Bronchial epithelial cell (primary cell): Measurements from ENCODE around the gene MAGI2. TPM values are rescaled to one million over a fixed set of nuclear protein-coding genes. Genes with fewer than 3 reads are reported as not detected.
A peak's percentile ranks its signal among the peaks of the same experiment; 100 is the strongest.

Experiments used
- DNase-seq: peaks from one replicate; pipeline ENCODE4 v3.0.0-alpha.2; 2010; ENCODE audit warnings: low read depth
- FAIRE-seq: peaks from 2 replicates; lab custom pipeline; 2011; peaks lifted over from hg19 to GRCh38; lab: Jason Lieb, UNC
- H3K27me3 ChIP-seq: 2 replicates; pipeline ENCODE4 v1.5.1; 2011; ENCODE audit warnings: low read length; ENCODE audit not compliant: control insufficient read depth, insufficient read depth
- H3K36me3 ChIP-seq: 2 replicates; pipeline ENCODE4 v1.5.1; 2011; ENCODE audit warnings: low read length; ENCODE audit not compliant: control insufficient read depth, insufficient read depth
- H3K4me3 ChIP-seq: 2 replicates; pipeline ENCODE4 v1.5.1; 2011; ENCODE audit warnings: mild to moderate bottlenecking, low read depth, low read length, control low read depth
- CTCF ChIP-seq: IDR thresholded peaks from 2 replicates; pipeline ENCODE4 v1.5.1; 2011; ENCODE audit warnings: mild to moderate bottlenecking, moderate library complexity, low read length, control low read depth, inconsistent platforms; ENCODE audit not compliant: insufficient read depth, severe bottlenecking
- total RNA-seq: library from RNA; depleted of rRNA; stranded (reverse); fragments of >200 nt; gene quantifications from 2 replicates; pipeline ENCODE4 v1.2.1, GENCODE V29; 2014

Gene MAGI2
- total RNA-seq, 1 donor from 2014 or later: 2.6 TPM

DNA sequence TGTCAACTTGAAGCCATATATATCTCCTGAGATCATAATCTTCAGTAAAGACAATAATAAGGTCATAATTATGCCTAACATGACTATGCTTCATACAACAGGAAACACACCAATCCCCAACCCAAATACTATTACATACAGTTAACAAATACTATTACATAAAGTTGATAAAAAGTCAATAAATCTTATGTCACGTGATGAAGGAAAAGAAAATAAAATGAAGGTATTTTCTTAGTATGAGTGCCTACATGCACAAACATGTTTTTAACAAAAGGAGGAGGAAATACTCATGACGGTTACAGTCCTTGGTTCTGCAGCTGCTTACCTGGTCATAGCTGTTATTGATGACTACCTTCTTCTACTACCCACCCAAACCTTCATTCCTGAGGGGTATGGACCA is 844.2 kb downstream of the MAGI2 start:
- TF ChIP-seq CTCF: no peak
- H3K4me3 ChIP-seq: no peak overlapping the region
- DNase-seq (peak; percentile 40), FAIRE-seq (no peak)
- H3K27me3 ChIP-seq: no peaks in the 10 kb centered on the region
- H3K36me3 ChIP-seq: no peaks in the 10 kb centered on the region

- peak; percentile 53 for TF ChIP-seq CTCF
- Histone ChIP-seq H3K4me3 (no peak overlapping the region), H3K27me3 (no peaks in the 10 kb centered on the region), H3K36me3 (no peaks in the 10 kb centered on the region)
- DNase-seq (peak; percentile 22), FAIRE-seq (no peak)
Measured at GRCh38 chr7:78607099-78607498, 846.4 kb downstream of the MAGI2 start.

DNA sequence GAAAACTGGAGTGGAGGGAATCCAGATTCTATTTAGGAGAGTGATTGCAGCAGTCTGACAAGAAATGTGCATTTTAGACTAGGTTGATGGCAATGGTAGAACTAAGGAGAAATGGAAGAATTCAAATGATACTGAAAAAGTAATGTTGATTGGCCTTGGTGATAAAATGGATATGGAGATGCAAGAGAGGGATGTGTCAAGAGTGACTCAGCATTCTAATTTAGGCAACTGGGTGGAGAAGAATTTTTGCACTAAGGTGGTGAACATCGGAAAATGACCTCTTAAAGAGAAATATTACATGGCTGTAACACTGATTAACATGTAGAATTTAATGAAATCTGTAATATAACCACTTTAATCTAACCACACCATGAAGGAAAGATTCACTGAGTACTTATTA is 848.3 kb downstream of the MAGI2 start:
- DNase-seq: no peak
- no peaks in the 10 kb centered on the region for H3K27me3 ChIP-seq
- no peak for FAIRE-seq
- TF ChIP-seq CTCF: no peak
- no peak overlapping the region for H3K4me3 ChIP-seq
- no peaks in the 10 kb centered on the region for H3K36me3 ChIP-seq

- no peak overlapping the region for H3K4me3 ChIP-seq
- no peak for TF ChIP-seq CTCF
- H3K36me3 ChIP-seq: no peaks in the 10 kb centered on the region
- no peaks in the 10 kb centered on the region for H3K27me3 ChIP-seq
- DNase-seq (no peak), FAIRE-seq (no peak)
Measured at GRCh38 chr7:78601728-78602127, 851.7 kb downstream of the MAGI2 start.

DNA sequence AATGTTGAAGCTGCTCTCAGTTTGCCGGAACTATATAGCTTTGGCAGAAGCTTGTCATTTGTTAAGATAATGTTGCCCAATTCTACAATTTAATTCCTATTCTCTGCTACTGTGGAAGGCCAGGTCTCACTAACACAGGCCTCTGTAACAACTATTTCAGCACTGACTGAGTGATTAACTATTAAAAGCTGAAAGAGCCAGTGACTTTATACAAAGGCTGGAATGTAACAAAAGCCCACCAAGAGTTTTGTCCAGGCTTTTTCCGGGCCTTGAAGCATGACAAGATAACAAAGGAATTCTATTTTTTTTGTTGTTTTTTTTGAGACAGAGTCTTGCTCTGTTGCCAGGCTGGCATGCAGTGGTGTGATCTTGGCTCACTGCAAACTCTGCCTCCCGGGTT is 859.3 kb downstream of the MAGI2 start:
- DNase-seq (no peak), FAIRE-seq (no peak)
- H3K4me3 ChIP-seq: no peak overlapping the region
- no peaks in the 10 kb centered on the region for H3K36me3 ChIP-seq
- TF ChIP-seq CTCF: no peak
- no peaks in the 10 kb centered on the region for H3K27me3 ChIP-seq

GRCh38 chr7:78588393-78588792 is 865.1 kb downstream of the MAGI2 start:
- no peak for FAIRE-seq
- Histone ChIP-seq H3K36me3 (no peaks in the 10 kb centered on the region), H3K27me3 (no peaks in the 10 kb centered on the region), H3K4me3 (no peak overlapping the region)
- no peak for TF ChIP-seq CTCF
- no peak for DNase-seq
